Transverse colon (tissue), 3 donors: ENCODE data around the gene SGCE.

Experiments
- CTCF ChIP-seq, 5 experiments: fragments of 200-600 bp in 3 of 5; fragments of 450-650 bp in 2 of 5; sonication (generic) in 3 of 5; IDR thresholded peaks; 1 replicate in 2 of 5; 2 replicates in 3 of 5; pipeline ENCODE4 v1.5.1; 2016 to 2017; ENCODE audit warnings: antibody characterized with exemption in 5 of 5, inconsistent platforms in 3 of 5, mild to moderate bottlenecking in 2 of 5, moderate library complexity in 1 of 5
- POLR2A ChIP-seq: fragments of 450-650 bp; IDR thresholded peaks from one replicate; pipeline ENCODE4 v1.6.1; 2016; ENCODE audit warnings: antibody characterized with exemption, mild to moderate bottlenecking, moderate library complexity

- TF ChIP-seq POLR2A (no peak), CTCF (IDR thresholded peaks at IDR 0.05) (no peak)
These were observed 25.1 kb downstream of the SGCE start for GRCh38 chr7:94630855-94631254.
